IPS-18a (cell line): ENCODE data around the gene SYNM.

Experiments used
- H3K27ac ChIP-seq: one replicate; pipeline ENCODE4 v1.5.1; 2013; ENCODE audit warnings: low read length
- H3K27me3 ChIP-seq: one replicate; pipeline ENCODE4 v1.6.1; 2013; ENCODE audit warnings: mild to moderate bottlenecking, low read length; ENCODE audit not compliant: control insufficient read depth, insufficient read depth
- H3K36me3 ChIP-seq: one replicate; pipeline ENCODE4 v1.6.1; 2013; ENCODE audit warnings: low read depth, low read length; ENCODE audit not compliant: control insufficient read depth
- H3K4me1 ChIP-seq: one replicate; pipeline ENCODE4 v1.6.1; 2013; ENCODE audit warnings: low read depth, low read length; ENCODE audit not compliant: control insufficient read depth
- H3K4me3 ChIP-seq: one replicate; pipeline ENCODE4 v1.5.1; 2013; ENCODE audit warnings: low read length
- H3K9ac ChIP-seq: one replicate; pipeline ENCODE4 v1.6.1; 2013; ENCODE audit warnings: mild to moderate bottlenecking, low read length, moderate library complexity
- H3K9me3 ChIP-seq: one replicate; pipeline ENCODE4 v1.6.1; 2013; ENCODE audit warnings: low read depth, low read length; ENCODE audit not compliant: control insufficient read depth

SYNM gene

DNA sequence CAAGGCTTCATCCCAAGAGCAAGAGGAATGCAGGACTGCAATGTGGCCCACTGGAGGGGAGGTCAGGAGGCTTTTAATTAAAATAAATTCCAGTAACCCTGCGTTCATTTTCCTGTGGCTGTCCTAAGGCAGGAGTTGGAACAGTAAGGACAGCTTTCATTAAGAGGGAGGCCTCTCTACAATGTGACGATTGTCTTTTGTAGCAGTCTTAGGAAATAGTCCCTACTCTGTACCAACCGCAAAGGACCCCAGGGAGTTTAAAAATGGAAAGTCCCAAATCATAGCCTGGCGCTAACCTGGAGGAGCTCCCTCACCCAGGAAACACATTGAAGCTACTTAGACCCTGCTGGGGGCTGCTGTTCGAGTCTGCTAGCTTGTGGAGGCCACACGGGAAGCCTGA lies 62.8 kb downstream of the SYNM start:
- Histone ChIP-seq H3K27ac (no peak overlapping the region), H3K4me3 (no peak overlapping the region), H3K27me3 (no peaks in the 10 kb centered on the region), H3K4me1 (no peaks in the 10 kb centered on the region), H3K36me3 (no peaks in the 10 kb centered on the region), H3K9me3 (no peaks in the 10 kb centered on the region), H3K9ac (no peak overlapping the region)

DNA sequence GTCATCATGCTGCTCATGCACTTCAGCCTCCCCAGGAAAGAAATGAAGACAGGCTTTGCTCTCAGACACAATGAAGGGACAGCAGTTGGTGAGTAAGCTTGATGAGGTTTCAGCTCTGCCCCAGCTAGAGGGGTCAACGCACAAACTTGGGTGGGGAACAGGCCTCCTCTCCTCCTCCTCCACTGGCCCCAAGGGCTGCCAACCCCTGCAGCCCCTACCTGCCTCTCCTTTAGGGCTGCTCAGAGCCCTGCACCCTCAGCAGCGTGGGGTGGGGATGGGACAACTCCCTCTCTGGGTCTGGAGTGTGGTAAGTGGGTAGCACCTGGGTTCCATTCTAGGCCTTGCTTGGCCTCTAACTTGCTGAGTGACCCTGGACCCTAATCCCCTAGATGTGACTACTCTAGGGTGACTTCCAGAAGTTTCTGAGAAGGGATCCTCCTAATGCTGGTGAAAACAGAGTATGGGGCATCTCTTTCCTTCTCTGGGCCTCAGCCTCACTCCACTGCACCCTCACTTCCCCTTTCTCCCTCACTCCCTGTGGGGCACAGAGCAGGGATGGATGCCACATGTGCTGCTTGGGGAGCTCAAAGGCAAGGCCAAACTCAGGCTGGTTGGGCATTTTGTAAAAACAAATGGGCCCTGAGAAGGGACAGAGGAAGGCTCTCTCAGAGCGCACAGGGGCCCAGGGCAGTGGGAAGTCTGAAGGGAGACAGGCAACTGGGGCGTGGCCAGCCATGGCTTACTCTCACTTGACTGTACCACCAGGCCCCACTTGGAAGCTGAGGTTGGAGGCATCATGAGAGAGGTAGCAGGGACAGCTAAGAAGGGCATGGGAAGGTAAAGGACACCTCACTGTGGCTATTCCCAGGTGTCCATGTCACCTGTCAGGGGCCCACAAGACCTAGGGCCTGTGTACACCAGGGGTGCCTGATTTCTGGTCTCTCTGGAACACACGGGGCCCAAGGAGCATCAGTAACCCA lies 64.0 kb downstream of the SYNM start:
- no peak overlapping the region for H3K4me3 ChIP-seq
- no peak overlapping the region for H3K27ac ChIP-seq
- H3K36me3 ChIP-seq: no peaks in the 10 kb centered on the region

DNA sequence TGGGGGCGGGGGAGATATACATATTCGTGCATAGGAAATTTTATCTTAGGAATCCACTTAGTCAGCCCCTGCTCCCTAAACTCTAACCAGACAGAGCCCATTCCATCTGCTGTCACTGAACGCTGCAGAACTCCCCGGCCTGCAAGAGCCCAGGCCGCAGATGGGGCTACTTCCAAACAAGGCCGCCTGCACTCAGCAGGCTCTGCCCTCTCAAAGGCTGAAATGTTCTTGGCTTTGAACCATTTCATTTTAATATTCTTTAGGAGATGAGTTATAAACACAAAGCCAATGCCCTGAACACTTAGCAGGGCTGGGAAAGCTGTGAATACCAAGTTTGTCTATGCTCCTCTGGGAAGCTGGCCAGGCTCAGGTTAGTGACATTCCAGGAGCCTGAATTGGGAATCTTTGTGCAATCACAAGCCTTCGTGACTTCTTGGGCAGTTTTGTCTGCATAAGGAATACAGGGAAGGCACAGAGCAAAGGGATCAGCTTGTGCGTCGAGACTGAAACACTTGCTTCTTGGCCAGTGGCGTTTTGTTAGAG lies 65.0 kb downstream of the SYNM start:
- H3K36me3 ChIP-seq: no peaks in the 10 kb centered on the region
- no peak overlapping the region for H3K27ac ChIP-seq
- no peak overlapping the region for H3K9ac ChIP-seq
- no peak overlapping the region for H3K4me3 ChIP-seq
- no peaks in the 10 kb centered on the region for H3K4me1 ChIP-seq
- H3K27me3 ChIP-seq: no peaks in the 10 kb centered on the region
- no peaks in the 10 kb centered on the region for H3K9me3 ChIP-seq

More for the DNA sequence above, 64.0 kb downstream of the SYNM start:
- no peak overlapping the region for H3K9ac ChIP-seq
- no peaks in the 10 kb centered on the region for H3K4me1 ChIP-seq
- H3K27me3 ChIP-seq: no peaks in the 10 kb centered on the region
- no peaks in the 10 kb centered on the region for H3K9me3 ChIP-seq

DNA sequence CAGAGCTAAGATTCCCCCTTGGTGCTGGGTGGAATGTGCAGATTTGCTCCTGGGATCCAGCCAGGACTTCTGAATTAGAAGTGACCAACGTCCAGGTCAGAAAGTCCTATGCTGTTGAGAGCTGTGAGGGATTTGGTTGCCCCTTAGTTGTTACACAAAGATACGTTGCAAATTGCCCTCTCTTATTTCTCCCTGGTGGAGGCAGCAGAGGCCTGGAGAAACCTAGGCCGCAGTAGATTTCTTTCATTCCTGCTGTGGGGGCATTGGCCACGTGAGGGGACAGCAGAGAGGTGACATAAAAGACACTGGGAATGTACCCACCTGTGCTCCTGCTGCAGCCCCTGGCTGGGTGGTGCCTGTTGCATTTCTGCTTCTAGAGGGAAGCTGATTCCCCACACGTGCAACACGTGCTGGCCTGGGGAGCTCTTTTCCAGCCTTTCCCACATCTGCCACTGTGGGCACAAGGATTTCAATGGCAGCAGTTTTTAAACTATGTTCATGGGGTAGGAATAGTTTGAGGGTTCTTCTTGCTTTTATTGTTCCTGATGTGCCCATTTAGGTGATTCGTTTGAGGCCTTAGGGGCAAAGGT lies 65.7 kb downstream of the SYNM start:
- Histone ChIP-seq H3K27me3 (no peaks in the 10 kb centered on the region), H3K4me1 (no peaks in the 10 kb centered on the region), H3K4me3 (no peak overlapping the region), H3K36me3 (no peaks in the 10 kb centered on the region), H3K9ac (no peak overlapping the region), H3K9me3 (no peaks in the 10 kb centered on the region), H3K27ac (no peak overlapping the region)

DNA sequence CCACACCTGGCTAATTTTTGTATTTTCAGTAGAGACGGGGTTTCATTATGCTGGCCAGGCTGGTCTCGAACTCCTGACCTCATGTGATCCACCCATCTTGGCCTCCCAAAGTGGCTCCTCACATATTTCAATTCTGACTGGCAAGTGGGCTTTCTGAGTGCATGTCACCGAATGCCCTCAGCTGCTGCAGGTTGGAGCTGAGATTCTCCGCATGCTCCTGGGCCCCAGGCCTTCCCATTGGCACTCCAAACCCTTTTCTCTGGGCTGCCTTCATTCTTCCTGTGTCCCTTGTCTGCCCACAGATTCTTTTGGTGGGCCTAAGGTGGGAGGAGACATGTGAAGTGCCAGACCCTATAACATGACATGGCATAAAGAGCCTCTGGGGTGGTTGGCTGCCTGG lies 67.3 kb downstream of the SYNM start:
- H3K4me1 ChIP-seq: no peaks in the 10 kb centered on the region
- no peaks in the 10 kb centered on the region for H3K36me3 ChIP-seq
- no peaks in the 10 kb centered on the region for H3K9me3 ChIP-seq
- no peaks in the 10 kb centered on the region for H3K27me3 ChIP-seq
- no peak overlapping the region for H3K4me3 ChIP-seq
- H3K9ac ChIP-seq: no peak overlapping the region
- H3K27ac ChIP-seq: no peak overlapping the region

DNA sequence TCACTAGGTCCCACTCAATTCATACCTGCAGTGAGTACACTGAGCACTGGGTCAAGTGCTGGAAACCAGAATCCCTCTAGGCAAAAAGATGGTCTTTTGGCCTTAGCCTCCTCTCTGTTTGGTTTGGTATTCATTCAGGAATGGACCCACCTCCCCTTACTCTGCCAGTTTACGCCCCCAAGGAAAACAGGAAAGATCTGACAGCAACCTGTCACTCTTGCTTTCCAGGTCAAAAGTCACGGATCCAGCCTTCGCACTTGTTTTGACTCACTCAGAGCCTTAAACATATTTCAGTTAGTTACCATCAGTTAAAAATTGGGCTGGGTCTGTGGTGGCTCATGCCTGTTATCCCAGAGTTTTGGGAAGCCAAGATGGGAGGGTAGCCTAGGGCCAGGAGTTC lies 68.1 kb downstream of the SYNM start:
- no peaks in the 10 kb centered on the region for H3K4me1 ChIP-seq
- no peak overlapping the region for H3K27ac ChIP-seq
- no peak overlapping the region for H3K9ac ChIP-seq
- no peaks in the 10 kb centered on the region for H3K27me3 ChIP-seq
- H3K36me3 ChIP-seq: no peaks in the 10 kb centered on the region
- H3K9me3 ChIP-seq: no peaks in the 10 kb centered on the region
- no peak overlapping the region for H3K4me3 ChIP-seq

DNA sequence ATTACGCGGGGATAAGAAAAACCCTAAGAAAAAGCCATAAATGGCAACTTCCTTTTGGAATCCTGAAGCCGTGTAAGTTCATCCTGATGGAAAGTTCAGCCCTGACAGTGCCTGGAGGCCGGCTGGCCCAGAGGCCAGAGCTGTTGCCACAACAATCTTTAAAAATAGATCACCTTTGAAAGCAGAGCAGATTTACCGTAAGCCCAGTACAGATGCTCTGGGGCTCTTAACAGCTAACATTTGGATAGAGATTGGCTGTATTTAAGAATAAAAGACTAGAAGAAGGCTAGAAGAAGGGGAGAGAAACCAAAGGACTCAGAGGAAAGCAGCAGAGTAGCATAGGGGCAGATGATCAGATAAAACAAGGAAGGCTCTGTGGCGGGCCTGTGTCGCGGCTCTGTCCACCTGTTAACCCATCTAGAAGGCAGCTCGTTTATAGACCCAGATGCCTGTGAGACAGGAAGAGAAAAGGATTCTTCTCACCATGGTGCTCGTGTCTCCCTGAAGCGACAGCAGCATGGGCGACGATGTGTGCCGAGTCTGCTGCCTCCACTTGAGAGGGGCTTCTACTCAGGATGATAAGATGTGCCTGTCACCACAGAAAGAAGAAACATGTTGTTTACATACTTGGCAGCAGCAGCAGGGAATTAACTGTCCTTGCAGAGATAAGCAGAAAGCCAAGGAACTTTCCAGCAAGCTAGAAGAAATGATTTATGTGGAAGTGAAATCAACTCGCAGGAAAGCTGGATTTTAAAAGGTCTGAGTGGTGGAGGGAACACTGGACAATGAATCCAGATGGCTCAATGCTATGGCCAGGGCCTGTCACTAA lies 69.9 kb downstream of the SYNM start:
- Histone ChIP-seq H3K9ac (no peak overlapping the region), H3K4me3 (no peak overlapping the region), H3K9me3 (no peaks in the 10 kb centered on the region)

DNA sequence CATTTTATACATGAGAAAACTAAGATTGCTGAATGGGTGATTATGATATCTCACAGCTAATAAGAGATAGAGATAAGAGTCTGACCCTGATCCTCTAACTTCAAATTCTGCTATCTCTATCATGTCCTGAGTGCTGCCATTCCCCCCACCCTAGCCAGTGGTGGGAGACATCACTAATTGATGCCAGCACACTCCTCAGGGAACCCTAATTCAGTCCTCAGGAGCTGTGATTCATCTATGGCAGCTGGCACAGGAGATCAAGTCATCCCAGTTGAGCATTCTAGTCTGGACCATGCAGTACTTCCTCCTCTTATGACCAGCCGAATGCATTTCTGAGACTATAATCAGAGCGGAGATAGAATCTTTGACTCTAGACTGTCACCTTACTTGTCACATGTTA lies 71.9 kb downstream of the SYNM start:
- H3K36me3 ChIP-seq: no peaks in the 10 kb centered on the region

More for the DNA sequence above, 69.9 kb downstream of the SYNM start:
- no peaks in the 10 kb centered on the region for H3K27me3 ChIP-seq
- no peaks in the 10 kb centered on the region for H3K36me3 ChIP-seq
- H3K27ac ChIP-seq: no peak overlapping the region
- H3K4me1 ChIP-seq: no peaks in the 10 kb centered on the region

DNA sequence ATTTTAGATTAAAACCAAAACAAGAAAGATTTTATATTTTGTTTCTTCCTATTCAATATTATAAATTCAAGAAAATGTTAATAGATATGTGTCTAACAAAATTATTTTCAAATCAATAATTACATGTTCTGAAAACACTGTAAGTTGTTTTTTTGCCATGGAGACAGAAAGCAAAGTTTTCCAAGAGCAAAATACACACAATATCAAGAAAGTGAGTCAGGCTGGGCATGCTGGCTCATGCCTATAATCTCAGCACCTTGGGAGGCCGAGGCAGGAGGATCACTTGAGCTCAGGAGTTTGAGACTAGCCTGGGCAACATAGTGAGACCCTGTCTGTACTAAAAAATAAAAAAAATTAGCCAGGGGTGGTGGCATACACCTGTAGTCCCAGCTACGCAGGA lies 72.8 kb downstream of the SYNM start:
- H3K4me1 ChIP-seq: peaks cover 9% of the 10 kb centered on the region
- H3K36me3 ChIP-seq: no peaks in the 10 kb centered on the region
- no peak overlapping the region for H3K4me3 ChIP-seq
- H3K27ac ChIP-seq: no peak overlapping the region
- no peaks in the 10 kb centered on the region for H3K9me3 ChIP-seq
- H3K9ac ChIP-seq: no peak overlapping the region
- H3K27me3 ChIP-seq: no peaks in the 10 kb centered on the region

More for the DNA sequence above, 71.9 kb downstream of the SYNM start:
- no peaks in the 10 kb centered on the region for H3K27me3 ChIP-seq
- no peak overlapping the region for H3K27ac ChIP-seq
- H3K4me3 ChIP-seq: no peak overlapping the region
- no peak overlapping the region for H3K9ac ChIP-seq
- no peaks in the 10 kb centered on the region for H3K9me3 ChIP-seq
- H3K4me1 ChIP-seq: peaks cover 5% of the 10 kb centered on the region

DNA sequence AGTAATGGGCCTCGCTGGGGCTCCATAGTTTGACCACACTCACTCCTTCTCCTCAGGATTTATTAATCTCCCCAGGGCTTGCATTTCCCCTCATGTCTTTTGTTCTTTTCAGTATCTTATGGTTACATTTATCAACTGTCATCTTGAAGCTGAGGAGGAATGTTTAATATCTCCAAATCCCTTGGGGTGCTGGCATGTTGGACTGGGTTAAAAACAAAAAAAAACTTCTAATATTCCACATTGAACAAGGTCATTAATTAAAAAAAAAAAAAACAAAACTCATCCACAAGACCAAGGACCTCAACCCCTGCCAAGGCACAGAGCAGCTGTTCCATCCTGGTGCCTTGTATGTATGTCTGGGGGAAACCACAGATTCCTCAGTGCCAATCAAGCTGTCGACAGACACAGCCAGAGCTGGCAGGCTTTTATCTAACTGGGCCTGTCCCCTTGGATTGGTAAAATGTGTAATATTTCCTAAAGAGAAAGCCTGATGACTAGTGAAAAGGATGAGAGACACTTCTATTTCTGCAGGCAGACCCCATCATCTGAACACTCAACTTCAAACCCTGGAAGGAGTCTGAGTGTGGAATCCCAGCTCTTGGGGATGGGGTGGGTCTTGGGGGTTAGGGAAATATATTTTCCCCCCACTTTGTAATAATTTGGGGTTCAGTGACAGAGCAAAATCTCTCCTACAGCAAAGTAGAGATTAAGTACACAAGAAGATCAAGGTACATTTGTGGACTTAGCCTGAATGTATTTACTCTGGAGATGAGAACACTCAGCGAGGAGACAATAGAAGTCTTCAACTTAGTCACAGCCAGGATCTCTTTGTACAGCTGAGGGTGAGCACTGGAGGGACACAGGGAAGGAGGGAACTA lies 75.4 kb downstream of the SYNM start:
- H3K9me3 ChIP-seq: no peaks in the 10 kb centered on the region
- H3K9ac ChIP-seq: no peak overlapping the region
- H3K4me1 ChIP-seq: peaks cover 9% of the 10 kb centered on the region
- H3K4me3 ChIP-seq: no peak overlapping the region
- no peaks in the 10 kb centered on the region for H3K36me3 ChIP-seq
- H3K27me3 ChIP-seq: no peaks in the 10 kb centered on the region
- no peak overlapping the region for H3K27ac ChIP-seq
